Esophagus muscularis mucosa (tissue), 4 donors: ENCODE results near the gene SIX6. TPM values are rescaled to one million over a fixed set of nuclear protein-coding genes. Genes with fewer than 3 reads are reported as not detected.
A peak's percentile ranks its signal among the peaks of the same experiment; 100 is the strongest.

Experiments
- DNase-seq: peaks from one replicate; pipeline ENCODE4 v3.0.0-alpha.2; 2017; ENCODE audit errors: extremely low spot score
- H3K27ac ChIP-seq, 4 donors: fragments of 200-600 bp; sonication (generic); replicated peaks in 1 of 4; 1 replicate in 3 of 4; 2 replicates in 1 of 4; pipeline ENCODE4 v1.5.1; 2016 to 2019; ENCODE audit warnings: mild to moderate bottlenecking in 1 of 4
- H3K27me3 ChIP-seq, 4 donors: fragments of 200-600 bp; sonication (generic); one replicate each; pipeline versions ENCODE4 v1.5.1 to v1.6.0; 2016 to 2019
- H3K36me3 ChIP-seq, 4 donors: fragments of 200-600 bp; sonication (generic); one replicate each; pipeline ENCODE4 v1.5.1; 2016 to 2019
- H3K4me1 ChIP-seq, 4 donors: fragments of 200-600 bp; sonication (generic); one replicate each; pipeline ENCODE4 v1.5.1; 2016 to 2019
- H3K4me3 ChIP-seq, 4 donors: fragments of 200-600 bp; sonication (generic); 1 replicate in 2 of 4; 2 replicates in 2 of 4; pipeline ENCODE4 v1.5.1; 2016 to 2019; ENCODE audit warnings: mild to moderate bottlenecking in 4 of 4, moderate library complexity in 1 of 4
- H3K9me3 ChIP-seq, 4 donors: fragments of 200-600 bp; sonication (generic); 1 replicate in 3 of 4; 2 replicates in 1 of 4; pipeline ENCODE4 v1.5.1; 2016 to 2019
- CTCF ChIP-seq, 3 experiments: fragments of 200-600 bp in 2 of 3; fragments of 450-650 bp in 1 of 3; sonication (generic) in 2 of 3; IDR thresholded peaks; one replicate each; pipeline ENCODE4 v1.5.1; 2017 to 2019; ENCODE audit warnings: antibody characterized with exemption in 3 of 3, mild to moderate bottlenecking in 2 of 3, moderate library complexity in 1 of 3
- EP300 ChIP-seq: sonication (generic); formaldehyde crosslinking; IDR thresholded peaks from one replicate; pipeline ENCODE4 v1.6.1; 2017; ENCODE audit warnings: antibody characterized with exemption
- POLR2A ChIP-seq: fragments of 450-650 bp; IDR thresholded peaks from one replicate; pipeline ENCODE4 v1.6.1; 2017; ENCODE audit warnings: antibody characterized with exemption, moderate library complexity, mild to moderate bottlenecking, low read depth
- POLR2AphosphoS5 ChIP-seq, 2 donors: sonication (generic); formaldehyde crosslinking; IDR thresholded peaks; one replicate each; pipeline ENCODE4 v1.6.1; 2017; ENCODE audit warnings: antibody characterized with exemption in 2 of 2
- WGBS: methylation state at CpG from one replicate; pipeline ENCODE4 v1.1.5; 2018; 5-methylcytosine and 5-hydroxymethylcytosine counted together
- intact Hi-C: fragments of 100-400 bp; cut with DNase I; formaldehyde crosslinking; loops from one replicate; pipeline ENCODE4 v1.15.1; 2023
- total RNA-seq, 4 donors: library from RNA; depleted of rRNA; stranded (reverse); fragments of >200 nt; gene quantifications; one replicate each; pipeline versions ENCODE4 v1.1.0 to v1.2.1, GENCODE V29; 2016

SIX6 gene
- total RNA-seq, 4 donors from 2014 or later, result not detected

- Histone ChIP-seq H3K4me3 (no peak overlapping the region), H3K27me3 (peaks cover 5 to 100% (median 79%) of the 10 kb centered on the region in 4 donors), H3K9me3 (peaks cover 0 to 6% (median 0%) of the 10 kb centered on the region in 4 donors), H3K36me3 (no peaks in the 10 kb centered on the region), H3K4me1 (peaks cover 13 to 47% (median 41%) of the 10 kb centered on the region in 4 donors), H3K27ac (no peak overlapping the region)
- WGBS, result 7% methylated on average over 5 of the region's 5 CpGs
- TF ChIP-seq POLR2AphosphoS5 (IDR thresholded peaks at IDR 0.05), result no peak
- intact Hi-C loops, result no loop called here
- DNase-seq, result no peak
Observed at GRCh38 chr14:60508363-60508706, 611 bp upstream of the SIX6 start.

- no peak for TF ChIP-seq POLR2AphosphoS5 (IDR thresholded peaks at IDR 0.05)
- TF ChIP-seq POLR2A, result no peak
- no peak for TF ChIP-seq CTCF (IDR thresholded peaks at IDR 0.05)
- no peak for TF ChIP-seq EP300
- Histone ChIP-seq H3K4me3 (peak overlapping the region in 2 of 4 donors; percentile 3 to 15), H3K27me3 (peaks cover 6 to 100% (median 92%) of the 10 kb centered on the region in 4 donors), H3K4me1 (peaks cover 16 to 54% (median 47%) of the 10 kb centered on the region in 4 donors), H3K36me3 (no peaks in the 10 kb centered on the region), H3K27ac (no peak overlapping the region), H3K9me3 (peaks cover 0 to 6% (median 0%) of the 10 kb centered on the region in 4 donors)
- 2% methylated on average over 24 of the region's 58 CpGs for WGBS
- intact Hi-C loops, result no loop called here
- DNase-seq, result no peak
Observed at GRCh38 chr14:60509438-60510253, 700 bp downstream of the SIX6 start.

- Histone ChIP-seq H3K9me3 (peaks cover 0 to 6% (median 0%) of the 10 kb centered on the region in 4 donors), H3K27ac (no peak overlapping the region), H3K27me3 (peaks cover 6 to 100% (median 94%) of the 10 kb centered on the region in 4 donors), H3K4me1 (peaks cover 23 to 61% (median 55%) of the 10 kb centered on the region in 4 donors), H3K4me3 (peak overlapping the region in 3 of 4 donors; percentile 25 to 30 (median 25)), H3K36me3 (no peaks in the 10 kb centered on the region)
- no peak for DNase-seq
- 11% methylated on average over 27 of the region's 35 CpGs for WGBS
- intact Hi-C loops, result no loop called here
- TF ChIP-seq EP300 (no peak), POLR2AphosphoS5 (IDR thresholded peaks at IDR 0.05) (no peak), CTCF (IDR thresholded peaks at IDR 0.05) (no peak), POLR2A (no peak)
Observed at GRCh38 chr14:60510254-60510950, 1.5 kb downstream of the SIX6 start.

- intact Hi-C loops, result no loop called here
- H3K4me1 ChIP-seq, result peaks cover 27 to 66% (median 59%) of the 10 kb centered on the region in 4 donors
- H3K27me3 ChIP-seq, result peaks cover 6 to 100% (median 94%) of the 10 kb centered on the region in 4 donors
- no peak for DNase-seq
- 11% methylated on average over 38 of the region's 49 CpGs for WGBS
- H3K36me3 ChIP-seq, result no peaks in the 10 kb centered on the region
- H3K27ac ChIP-seq, result no peak overlapping the region
- H3K9me3 ChIP-seq, result peaks cover 0 to 6% (median 1%) of the 10 kb centered on the region in 4 donors
- no peak for TF ChIP-seq POLR2AphosphoS5 (IDR thresholded peaks at IDR 0.05)
- peak overlapping the region; percentile 2 to 30 (median 25) for H3K4me3 ChIP-seq
Observed at GRCh38 chr14:60510951-60511599, 2.1 kb downstream of the SIX6 start.

GRCh38 chr14:60512126-60512525 lies 3.2 kb downstream of the SIX6 start:
- intact Hi-C loops, result no loop called here
- TF ChIP-seq CTCF (IDR thresholded peaks at IDR 0.05), result no peak
- no peak for TF ChIP-seq EP300
- TF ChIP-seq POLR2AphosphoS5 (IDR thresholded peaks at IDR 0.05), result no peak
- TF ChIP-seq POLR2A, result no peak
- no peaks in the 10 kb centered on the region for H3K36me3 ChIP-seq
- no peak overlapping the region for H3K4me3 ChIP-seq
- H3K4me1 ChIP-seq, result peaks cover 27 to 60% (median 53%) of the 10 kb centered on the region in 4 donors
- no peak for DNase-seq
- H3K9me3 ChIP-seq, result peaks cover 0 to 11% (median 5%) of the 10 kb centered on the region in 4 donors
- no peak overlapping the region for H3K27ac ChIP-seq
- peaks cover 6 to 100% (median 89%) of the 10 kb centered on the region in 4 donors for H3K27me3 ChIP-seq
- 34% methylated on average over 2 of the region's 2 CpGs for WGBS
